Measurements from ENCODE around the gene EGR2. TPM values are rescaled to one million over a fixed set of nuclear protein-coding genes. Genes with fewer than 3 reads are reported as not detected.

The EGR2 gene
- total RNA-seq, 1 donor from 2014 or later, result 1.1 TPM

GRCh38 chr10:62856021-62856420 is 39.9 kb upstream of the EGR2 start:
- Mint-ChIP-seq H3K36me3 (ENCODE audit: insufficient read depth) (no peaks in the 10 kb centered on the region), H3K4me1 (ENCODE audit: low read depth) (peaks cover 4% of the 10 kb centered on the region), H3K27me3 (no peaks in the 10 kb centered on the region), H3K4me3 (ENCODE audit: low read depth) (no peak overlapping the region), H3K27ac (no peak overlapping the region), H3K9me3 (ENCODE audit: low read depth) (no peaks in the 10 kb centered on the region)
- no peak for DNase-seq (ENCODE audit: low spot score, unreplicated experiment)
- TF ChIP-seq CTCF (IDR thresholded peaks at IDR 0.05; ENCODE audit: unreplicated experiment), result no peak

GRCh38 chr10:62853710-62854109 is 37.5 kb upstream of the EGR2 start:
- TF ChIP-seq CTCF (IDR thresholded peaks at IDR 0.05; ENCODE audit: unreplicated experiment), result no peak
- Mint-ChIP-seq H3K27me3 (peaks cover 4% of the 10 kb centered on the region), H3K36me3 (ENCODE audit: insufficient read depth) (no peaks in the 10 kb centered on the region), H3K9me3 (ENCODE audit: low read depth) (no peaks in the 10 kb centered on the region), H3K4me1 (ENCODE audit: low read depth) (no peaks in the 10 kb centered on the region), H3K27ac (no peak overlapping the region), H3K4me3 (ENCODE audit: low read depth) (no peak overlapping the region)
- no peak for DNase-seq (ENCODE audit: low spot score, unreplicated experiment)

GRCh38 chr10:62852961-62853702 is 37.0 kb upstream of the EGR2 start:
- no peaks in the 10 kb centered on the region for H3K9me3 Mint-ChIP-seq (ENCODE audit: low read depth)

GRCh38 chr10:62851442-62851841 is 35.3 kb upstream of the EGR2 start:
- no peaks in the 10 kb centered on the region for H3K36me3 Mint-ChIP-seq (ENCODE audit: insufficient read depth)
- TF ChIP-seq CTCF (IDR thresholded peaks at IDR 0.05; ENCODE audit: unreplicated experiment), result peak; percentile 26
- peaks cover 6% of the 10 kb centered on the region for H3K9me3 Mint-ChIP-seq (ENCODE audit: low read depth)
- no peak for DNase-seq (ENCODE audit: low spot score, unreplicated experiment)
- H3K27me3 Mint-ChIP-seq, result peaks cover 4% of the 10 kb centered on the region
- no peak overlapping the region for H3K4me3 Mint-ChIP-seq (ENCODE audit: low read depth)
- no peak overlapping the region for H3K27ac Mint-ChIP-seq
- H3K4me1 Mint-ChIP-seq (ENCODE audit: low read depth), result no peaks in the 10 kb centered on the region

More at GRCh38 chr10:62852961-62853702, 37.0 kb upstream of the EGR2 start:
- no peak overlapping the region for H3K4me3 Mint-ChIP-seq (ENCODE audit: low read depth)
- H3K27ac Mint-ChIP-seq, result no peak overlapping the region
- H3K36me3 Mint-ChIP-seq (ENCODE audit: insufficient read depth), result no peaks in the 10 kb centered on the region
- no peak for TF ChIP-seq CTCF (IDR thresholded peaks at IDR 0.05; ENCODE audit: unreplicated experiment)
- no peaks in the 10 kb centered on the region for H3K4me1 Mint-ChIP-seq (ENCODE audit: low read depth)
- peaks cover 4% of the 10 kb centered on the region for H3K27me3 Mint-ChIP-seq
- no peak for DNase-seq (ENCODE audit: low spot score, unreplicated experiment)

- no peak for DNase-seq (ENCODE audit: low spot score, unreplicated experiment)
- TF ChIP-seq CTCF (IDR thresholded peaks at IDR 0.05; ENCODE audit: unreplicated experiment), result no peak
- H3K27ac Mint-ChIP-seq, result no peak overlapping the region
- H3K9me3 Mint-ChIP-seq (ENCODE audit: low read depth), result peaks cover 6% of the 10 kb centered on the region
- H3K4me3 Mint-ChIP-seq (ENCODE audit: low read depth), result no peak overlapping the region
- H3K4me1 Mint-ChIP-seq (ENCODE audit: low read depth), result no peaks in the 10 kb centered on the region
- no peaks in the 10 kb centered on the region for H3K36me3 Mint-ChIP-seq (ENCODE audit: insufficient read depth)
- peaks cover 4% of the 10 kb centered on the region for H3K27me3 Mint-ChIP-seq
Observed at GRCh38 chr10:62850646-62851045, 34.5 kb upstream of the EGR2 start.
